ENCODE data around the gene F8.
"Not testable (repeated sequence)": the region's sequence is repeated elsewhere in the genome, so short reads cannot be mapped to it uniquely, and the experiment has no call there.

The F8 gene

GRCh38 chrX:155023907-155024833 lies 1.6 kb upstream of the F8 start:
- no peaks in the 10 kb centered on the region for H3K9me3 Mint-ChIP-seq
- no peak overlapping the region for H3K27ac Mint-ChIP-seq
- ATAC-seq (ENCODE audit: low read depth) (no peak), DNase-seq (ENCODE audit: low spot score in 2 of 2) (no peak)
- H3K4me1 Mint-ChIP-seq, result peaks cover 8% of the 10 kb centered on the region
- H3K4me3 Mint-ChIP-seq, result peak overlapping the region; percentile 27
- H3K27me3 Mint-ChIP-seq, result no peaks in the 10 kb centered on the region
- H3K36me3 Mint-ChIP-seq, result no peaks in the 10 kb centered on the region

GRCh38 chrX:155020591-155020990 lies 1.9 kb downstream of the F8 start:
- Mint-ChIP-seq H3K4me1 (peaks cover 2% of the 10 kb centered on the region), H3K27ac (no peak overlapping the region), H3K4me3 (no peak overlapping the region), H3K9me3 (no peaks in the 10 kb centered on the region), H3K27me3 (peaks cover 2% of the 10 kb centered on the region), H3K36me3 (no peaks in the 10 kb centered on the region)
- DNase-seq (ENCODE audit: low spot score in 2 of 2) (no peak), ATAC-seq (ENCODE audit: low read depth) (no peak)

- Mint-ChIP-seq H3K9me3 (no peaks in the 10 kb centered on the region), H3K27me3 (no peaks in the 10 kb centered on the region), H3K36me3 (no peaks in the 10 kb centered on the region), H3K4me3 (no peak overlapping the region), H3K27ac (no peak overlapping the region), H3K4me1 (no peaks in the 10 kb centered on the region)
- ATAC-seq (ENCODE audit: low read depth) (no peak), DNase-seq (ENCODE audit: low spot score in 2 of 2) (no peak)
These were observed 12.5 kb downstream of the F8 start for GRCh38 chrX:155009994-155010472.

- not testable (repeated sequence) for H3K27me3 Mint-ChIP-seq; ATAC-seq (ENCODE audit: low read depth); H3K4me1 Mint-ChIP-seq; H3K36me3 Mint-ChIP-seq; H3K27ac Mint-ChIP-seq; H3K4me3 Mint-ChIP-seq; DNase-seq (ENCODE audit: low spot score in 2 of 2); H3K9me3 Mint-ChIP-seq
These were observed 13.9 kb downstream of the F8 start for GRCh38 chrX:155008578-155008977.

GRCh38 chrX:155006913-155007671 lies 15.4 kb downstream of the F8 start:
- not testable (repeated sequence) for H3K27me3 Mint-ChIP-seq; H3K4me1 Mint-ChIP-seq; H3K27ac Mint-ChIP-seq; H3K4me3 Mint-ChIP-seq; DNase-seq (ENCODE audit: low spot score in 2 of 2); H3K9me3 Mint-ChIP-seq; H3K36me3 Mint-ChIP-seq; ATAC-seq (ENCODE audit: low read depth)

GRCh38 chrX:155006379-155006778 lies 16.1 kb downstream of the F8 start:
- not testable (repeated sequence) for ATAC-seq (ENCODE audit: low read depth); H3K27me3 Mint-ChIP-seq; H3K9me3 Mint-ChIP-seq; H3K36me3 Mint-ChIP-seq; DNase-seq (ENCODE audit: low spot score in 2 of 2); H3K4me1 Mint-ChIP-seq; H3K4me3 Mint-ChIP-seq; H3K27ac Mint-ChIP-seq

GRCh38 chrX:155005190-155005589 lies 17.3 kb downstream of the F8 start:
- ATAC-seq (ENCODE audit: low read depth) (no peak), DNase-seq (ENCODE audit: low spot score in 2 of 2) (no peak)
- H3K4me3 Mint-ChIP-seq, result no peak overlapping the region
- H3K36me3 Mint-ChIP-seq, result peaks cover 2% of the 10 kb centered on the region
- H3K9me3 Mint-ChIP-seq, result no peaks in the 10 kb centered on the region
- H3K4me1 Mint-ChIP-seq, result no peaks in the 10 kb centered on the region
- no peak overlapping the region for H3K27ac Mint-ChIP-seq
- H3K27me3 Mint-ChIP-seq, result peaks cover 2% of the 10 kb centered on the region

- no peak for DNase-seq (ENCODE audit: low spot score in 2 of 2)
- Mint-ChIP-seq H3K27me3 (peaks cover 2% of the 10 kb centered on the region), H3K9me3 (no peaks in the 10 kb centered on the region), H3K36me3 (peaks cover 2% of the 10 kb centered on the region), H3K4me1 (no peaks in the 10 kb centered on the region), H3K27ac (no peak overlapping the region), H3K4me3 (no peak overlapping the region)
- ATAC-seq (ENCODE audit: low read depth), result no peak
These were observed 20.6 kb downstream of the F8 start for GRCh38 chrX:155001873-155002272.

- H3K4me1 Mint-ChIP-seq, result no peaks in the 10 kb centered on the region
- no peak overlapping the region for H3K4me3 Mint-ChIP-seq
- peaks cover 2% of the 10 kb centered on the region for H3K27me3 Mint-ChIP-seq
- no peaks in the 10 kb centered on the region for H3K9me3 Mint-ChIP-seq
- ATAC-seq (ENCODE audit: low read depth), result no peak
- H3K36me3 Mint-ChIP-seq, result peaks cover 2% of the 10 kb centered on the region
- no peak for DNase-seq (ENCODE audit: low spot score in 2 of 2)
- H3K27ac Mint-ChIP-seq, result no peak overlapping the region
These were observed 21.7 kb downstream of the F8 start for GRCh38 chrX:155000841-155001240.

- H3K27ac Mint-ChIP-seq, result no peak overlapping the region
- DNase-seq (ENCODE audit: low spot score in 2 of 2) (no peak), ATAC-seq (ENCODE audit: low read depth) (no peak)
- H3K9me3 Mint-ChIP-seq, result no peaks in the 10 kb centered on the region
- H3K27me3 Mint-ChIP-seq, result peaks cover 2% of the 10 kb centered on the region
- H3K4me3 Mint-ChIP-seq, result no peak overlapping the region
- H3K36me3 Mint-ChIP-seq, result peaks cover 2% of the 10 kb centered on the region
- H3K4me1 Mint-ChIP-seq, result no peaks in the 10 kb centered on the region
These were observed 24.2 kb downstream of the F8 start for GRCh38 chrX:154998204-154998880.

- Mint-ChIP-seq H3K36me3 (no peaks in the 10 kb centered on the region), H3K27ac (no peak overlapping the region), H3K9me3 (no peaks in the 10 kb centered on the region), H3K4me1 (peaks cover 2% of the 10 kb centered on the region), H3K4me3 (no peak overlapping the region), H3K27me3 (no peaks in the 10 kb centered on the region)
- DNase-seq (ENCODE audit: low spot score in 2 of 2) (no peak), ATAC-seq (ENCODE audit: low read depth) (no peak)
These were observed 31.0 kb downstream of the F8 start for GRCh38 chrX:154991476-154991875.

- Mint-ChIP-seq H3K27me3 (no peaks in the 10 kb centered on the region), H3K4me3 (no peak overlapping the region), H3K36me3 (no peaks in the 10 kb centered on the region), H3K27ac (no peak overlapping the region), H3K9me3 (no peaks in the 10 kb centered on the region), H3K4me1 (peaks cover 2% of the 10 kb centered on the region)
- DNase-seq (ENCODE audit: low spot score in 2 of 2) (no peak), ATAC-seq (ENCODE audit: low read depth) (no peak)
These were observed 31.5 kb downstream of the F8 start for GRCh38 chrX:154991039-154991438.

GRCh38 chrX:154990496-154990895 lies 32.0 kb downstream of the F8 start:
- Mint-ChIP-seq H3K4me3 (no peak overlapping the region), H3K27ac (no peak overlapping the region)
- no peak for ATAC-seq (ENCODE audit: low read depth)

GRCh38 chrX:154988719-154989118 lies 33.8 kb downstream of the F8 start:
- ATAC-seq (ENCODE audit: low read depth) (no peak), DNase-seq (ENCODE audit: low spot score in 2 of 2) (no peak)
- Mint-ChIP-seq H3K4me1 (peaks cover 2% of the 10 kb centered on the region), H3K4me3 (no peak overlapping the region), H3K27ac (no peak overlapping the region), H3K9me3 (no peaks in the 10 kb centered on the region), H3K36me3 (no peaks in the 10 kb centered on the region), H3K27me3 (no peaks in the 10 kb centered on the region)

More at GRCh38 chrX:154990496-154990895, 32.0 kb downstream of the F8 start:
- H3K27me3 Mint-ChIP-seq, result no peaks in the 10 kb centered on the region
- no peaks in the 10 kb centered on the region for H3K36me3 Mint-ChIP-seq
- no peak for DNase-seq (ENCODE audit: low spot score in 2 of 2)
- H3K9me3 Mint-ChIP-seq, result no peaks in the 10 kb centered on the region
- H3K4me1 Mint-ChIP-seq, result peaks cover 2% of the 10 kb centered on the region
